ENCODE results near the gene MTFR1L.

MTFR1L gene

GRCh38 chr1:25864434-25864833 is 44.7 kb downstream of the MTFR1L start:
- H3K9me3 ChIP-seq (ENCODE audit: control insufficient read depth, insufficient read depth, low read length): no peaks in the 10 kb centered on the region
- no peaks in the 10 kb centered on the region for H3K36me3 ChIP-seq (ENCODE audit: control insufficient read depth, insufficient read depth, low read length)
- H3K4me3 ChIP-seq (ENCODE audit: low read length): no peak overlapping the region
- WGBS (ENCODE audit: insufficient coverage, insufficient read length): no CpG with 5 or more reads among the region's 3 CpGs
- peaks cover 2% of the 10 kb centered on the region; the same call in 1 of the 2 replicates for H3K4me1 ChIP-seq (ENCODE audit: control insufficient read depth, insufficient read depth, low read length)
- no peak overlapping the region for H3K27ac ChIP-seq (ENCODE audit: low read length)
- no peak for DNase-seq (ENCODE audit: low read depth, low spot score)
- H3K27me3 ChIP-seq (ENCODE audit: control insufficient read depth, insufficient read depth, low read length): no peaks in the 10 kb centered on the region

- no peaks in the 10 kb centered on the region for H3K9me3 ChIP-seq (ENCODE audit: control insufficient read depth, insufficient read depth, low read length)
- H3K4me1 ChIP-seq (ENCODE audit: control insufficient read depth, insufficient read depth, low read length): peaks cover 2% of the 10 kb centered on the region; the same call in 1 of the 2 replicates
Measured at GRCh38 chr1:25866288-25866687, 46.5 kb downstream of the MTFR1L start.

GRCh38 chr1:25867210-25867991 is 47.6 kb downstream of the MTFR1L start:
- DNase-seq (ENCODE audit: low read depth, low spot score): no peak
- Histone ChIP-seq H3K4me1 (ENCODE audit: control insufficient read depth, insufficient read depth, low read length) (peaks cover 2% of the 10 kb centered on the region; the same call in 1 of the 2 replicates), H3K4me3 (ENCODE audit: low read length) (no peak overlapping the region), H3K36me3 (ENCODE audit: control insufficient read depth, insufficient read depth, low read length) (no peaks in the 10 kb centered on the region), H3K27ac (ENCODE audit: low read length) (no peak overlapping the region), H3K27me3 (ENCODE audit: control insufficient read depth, insufficient read depth, low read length) (no peaks in the 10 kb centered on the region), H3K9me3 (ENCODE audit: control insufficient read depth, insufficient read depth, low read length) (no peaks in the 10 kb centered on the region)
- WGBS (ENCODE audit: insufficient coverage, insufficient read length): no CpG with 5 or more reads among the region's 9 CpGs

More at GRCh38 chr1:25866288-25866687, 46.5 kb downstream of the MTFR1L start:
- Histone ChIP-seq H3K36me3 (ENCODE audit: control insufficient read depth, insufficient read depth, low read length) (no peaks in the 10 kb centered on the region), H3K4me3 (ENCODE audit: low read length) (no peak overlapping the region), H3K27ac (ENCODE audit: low read length) (no peak overlapping the region), H3K27me3 (ENCODE audit: control insufficient read depth, insufficient read depth, low read length) (no peaks in the 10 kb centered on the region)
- no peak for DNase-seq (ENCODE audit: low read depth, low spot score)
- WGBS (ENCODE audit: insufficient coverage, insufficient read length): no CpG with 5 or more reads among the region's 1 CpG

DNA sequence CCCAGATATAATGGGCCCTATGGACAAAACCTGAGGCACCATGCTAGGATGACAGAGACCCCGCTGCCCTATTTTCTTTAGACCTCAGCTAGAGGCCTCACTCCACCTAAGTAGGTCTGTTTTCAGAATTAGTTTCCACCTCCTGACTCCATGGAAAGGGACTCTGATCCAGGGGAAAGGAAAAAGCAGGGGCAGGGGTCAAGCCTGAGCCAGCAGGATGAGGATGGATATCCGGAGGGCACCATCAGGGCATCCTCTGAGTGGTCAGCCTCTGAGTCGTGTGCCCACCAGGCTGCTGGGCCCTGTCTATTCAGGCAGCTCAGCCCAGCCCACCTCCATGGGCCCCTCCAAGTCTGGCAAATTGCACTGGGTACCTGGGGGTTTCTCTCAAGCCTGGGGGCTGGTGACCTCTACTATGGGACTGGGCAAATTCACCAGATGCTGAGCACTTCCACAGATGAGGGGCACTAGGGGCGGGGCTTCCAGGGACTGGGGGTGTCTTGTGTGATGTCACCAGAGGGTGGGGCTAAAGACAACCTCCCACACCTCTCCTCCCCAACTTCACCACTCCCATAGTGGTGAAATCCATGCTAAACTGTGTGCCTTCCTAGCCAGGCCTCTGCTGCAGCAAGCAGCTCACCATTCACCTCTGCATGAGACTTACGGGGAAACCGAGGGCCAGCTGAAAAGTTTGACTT is 50.3 kb downstream of the MTFR1L start:
- no CpG with 5 or more reads among the region's 6 CpGs for WGBS (ENCODE audit: insufficient coverage, insufficient read length)
- Histone ChIP-seq H3K4me1 (ENCODE audit: control insufficient read depth, insufficient read depth, low read length) (peaks cover 2% of the 10 kb centered on the region; the same call in 1 of the 2 replicates), H3K27ac (ENCODE audit: low read length) (no peak overlapping the region), H3K9me3 (ENCODE audit: control insufficient read depth, insufficient read depth, low read length) (no peaks in the 10 kb centered on the region), H3K4me3 (ENCODE audit: low read length) (no peak overlapping the region), H3K36me3 (ENCODE audit: control insufficient read depth, insufficient read depth, low read length) (no peaks in the 10 kb centered on the region), H3K27me3 (ENCODE audit: control insufficient read depth, insufficient read depth, low read length) (no peaks in the 10 kb centered on the region)
- no peak for DNase-seq (ENCODE audit: low read depth, low spot score)

GRCh38 chr1:25870614-25871013 is 50.9 kb downstream of the MTFR1L start:
- Histone ChIP-seq H3K9me3 (ENCODE audit: control insufficient read depth, insufficient read depth, low read length) (no peaks in the 10 kb centered on the region), H3K27me3 (ENCODE audit: control insufficient read depth, insufficient read depth, low read length) (no peaks in the 10 kb centered on the region), H3K4me1 (ENCODE audit: control insufficient read depth, insufficient read depth, low read length) (peaks cover 2% of the 10 kb centered on the region; the same call in 1 of the 2 replicates), H3K36me3 (ENCODE audit: control insufficient read depth, insufficient read depth, low read length) (no peaks in the 10 kb centered on the region), H3K27ac (ENCODE audit: low read length) (no peak overlapping the region), H3K4me3 (ENCODE audit: low read length) (no peak overlapping the region)
- no peak for DNase-seq (ENCODE audit: low read depth, low spot score)
- whole genome bisulfite sequencing (ENCODE audit: insufficient coverage, insufficient read length): no CpG with 5 or more reads among the region's 1 CpG

DNA sequence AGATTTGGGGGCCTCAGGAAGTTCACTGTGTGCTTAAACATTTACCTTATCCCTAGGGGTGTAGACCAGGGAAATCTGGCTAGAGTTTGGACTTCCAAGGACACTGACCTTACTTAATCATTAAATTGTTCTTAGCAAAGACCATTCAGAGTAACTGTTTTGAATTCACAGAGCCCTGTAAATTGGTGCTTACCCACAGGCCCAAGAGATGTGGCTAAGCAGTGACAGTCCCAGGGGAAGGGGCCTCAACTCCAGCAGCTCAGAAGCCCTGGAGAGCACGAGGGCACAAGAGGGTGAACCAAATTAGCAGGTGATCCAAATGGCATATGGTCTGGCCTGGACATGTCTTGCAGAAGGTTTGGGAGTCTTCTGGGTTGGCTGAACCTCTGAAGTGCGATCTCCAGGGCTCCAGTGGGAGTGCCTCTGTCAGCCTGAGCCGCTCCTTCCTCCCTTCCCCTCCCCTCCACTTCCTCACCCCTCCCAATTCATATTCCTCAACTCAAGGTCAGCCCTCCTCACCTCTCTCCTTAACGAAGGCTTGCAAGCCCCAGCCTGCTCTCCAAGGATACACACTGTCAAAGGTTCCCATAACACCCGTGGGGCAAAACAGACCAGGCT is 51.4 kb downstream of the MTFR1L start:
- Histone ChIP-seq H3K36me3 (ENCODE audit: control insufficient read depth, insufficient read depth, low read length) (no peaks in the 10 kb centered on the region), H3K27ac (ENCODE audit: low read length) (no peak overlapping the region), H3K4me1 (ENCODE audit: control insufficient read depth, insufficient read depth, low read length) (peaks cover 2% of the 10 kb centered on the region; the same call in 1 of the 2 replicates), H3K27me3 (ENCODE audit: control insufficient read depth, insufficient read depth, low read length) (no peaks in the 10 kb centered on the region), H3K4me3 (ENCODE audit: low read length) (no peak overlapping the region), H3K9me3 (ENCODE audit: control insufficient read depth, insufficient read depth, low read length) (no peaks in the 10 kb centered on the region)
- no CpG with 5 or more reads among the region's 5 CpGs for WGBS (ENCODE audit: insufficient coverage, insufficient read length)
- DNase-seq (ENCODE audit: low read depth, low spot score): no peak

- H3K4me3 ChIP-seq (ENCODE audit: low read length): no peak overlapping the region
- WGBS (ENCODE audit: insufficient coverage, insufficient read length): no CpG with 5 or more reads among the region's 9 CpGs
- H3K9me3 ChIP-seq (ENCODE audit: control insufficient read depth, insufficient read depth, low read length): no peaks in the 10 kb centered on the region
- no peak overlapping the region for H3K27ac ChIP-seq (ENCODE audit: low read length)
- H3K4me1 ChIP-seq (ENCODE audit: control insufficient read depth, insufficient read depth, low read length): peaks cover 2% of the 10 kb centered on the region; the same call in 1 of the 2 replicates
- no peaks in the 10 kb centered on the region for H3K36me3 ChIP-seq (ENCODE audit: control insufficient read depth, insufficient read depth, low read length)
- no peak for DNase-seq (ENCODE audit: low read depth, low spot score)
- no peaks in the 10 kb centered on the region for H3K27me3 ChIP-seq (ENCODE audit: control insufficient read depth, insufficient read depth, low read length)
Measured at GRCh38 chr1:25871704-25872494, 52.1 kb downstream of the MTFR1L start.

DNA sequence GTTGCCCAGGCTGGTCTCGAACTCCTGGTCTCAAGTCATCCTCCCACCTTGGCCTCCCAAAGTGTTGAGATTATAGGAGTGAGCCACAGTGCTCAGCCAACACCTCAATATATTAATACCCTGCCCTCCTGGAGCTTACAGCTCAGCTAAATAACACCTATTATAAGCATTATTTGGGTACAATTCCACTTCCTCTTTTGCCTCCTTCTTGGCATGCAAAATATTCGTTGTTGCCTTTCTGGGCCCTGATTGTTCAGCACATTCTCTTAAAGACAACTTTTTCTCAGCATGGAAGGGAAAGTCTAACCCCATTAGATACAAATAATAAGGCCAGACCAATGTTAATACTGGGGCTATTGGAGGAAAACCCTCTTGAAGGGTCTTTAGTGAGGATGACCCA is 53.0 kb downstream of the MTFR1L start:
- Histone ChIP-seq H3K9me3 (ENCODE audit: control insufficient read depth, insufficient read depth, low read length) (no peaks in the 10 kb centered on the region), H3K4me1 (ENCODE audit: control insufficient read depth, insufficient read depth, low read length) (peaks cover 2% of the 10 kb centered on the region; the same call in 1 of the 2 replicates), H3K4me3 (ENCODE audit: low read length) (no peak overlapping the region), H3K27ac (ENCODE audit: low read length) (no peak overlapping the region), H3K27me3 (ENCODE audit: control insufficient read depth, insufficient read depth, low read length) (no peaks in the 10 kb centered on the region), H3K36me3 (ENCODE audit: control insufficient read depth, insufficient read depth, low read length) (no peaks in the 10 kb centered on the region)
- DNase-seq (ENCODE audit: low read depth, low spot score): no peak
- WGBS (ENCODE audit: insufficient coverage, insufficient read length): no CpG with 5 or more reads among the region's 2 CpGs

DNA sequence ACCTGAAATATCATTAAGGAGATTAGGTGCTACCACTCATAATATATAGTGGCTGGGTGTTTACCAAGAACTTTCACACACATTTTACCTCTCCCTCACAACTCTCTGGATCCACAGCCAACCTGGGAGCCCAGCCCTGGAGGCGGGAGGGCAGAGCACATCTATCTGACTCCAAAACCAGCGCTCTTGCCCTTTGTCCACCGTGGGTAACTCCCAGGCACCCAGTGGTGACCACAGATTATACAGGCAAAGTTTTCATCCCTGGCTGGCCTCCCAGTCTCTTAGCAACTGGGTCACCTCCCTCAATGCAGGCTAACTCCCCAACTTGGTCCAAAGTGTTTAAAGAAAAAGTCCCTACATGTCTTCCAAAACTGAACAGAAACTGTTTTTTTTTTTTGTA is 53.4 kb downstream of the MTFR1L start:
- H3K4me1 ChIP-seq (ENCODE audit: control insufficient read depth, insufficient read depth, low read length): no peaks in the 10 kb centered on the region
- no CpG with 5 or more reads among the region's 3 CpGs for WGBS (ENCODE audit: insufficient coverage, insufficient read length)
- H3K27me3 ChIP-seq (ENCODE audit: control insufficient read depth, insufficient read depth, low read length): no peaks in the 10 kb centered on the region
- no peak overlapping the region for H3K27ac ChIP-seq (ENCODE audit: low read length)
- no peak for DNase-seq (ENCODE audit: low read depth, low spot score)
- H3K9me3 ChIP-seq (ENCODE audit: control insufficient read depth, insufficient read depth, low read length): no peaks in the 10 kb centered on the region
- H3K36me3 ChIP-seq (ENCODE audit: control insufficient read depth, insufficient read depth, low read length): no peaks in the 10 kb centered on the region
- no peak overlapping the region for H3K4me3 ChIP-seq (ENCODE audit: low read length)

GRCh38 chr1:25874209-25874608 is 54.5 kb downstream of the MTFR1L start:
- Histone ChIP-seq H3K9me3 (ENCODE audit: control insufficient read depth, insufficient read depth, low read length) (no peaks in the 10 kb centered on the region), H3K4me1 (ENCODE audit: control insufficient read depth, insufficient read depth, low read length) (no peaks in the 10 kb centered on the region), H3K27me3 (ENCODE audit: control insufficient read depth, insufficient read depth, low read length) (no peaks in the 10 kb centered on the region), H3K4me3 (ENCODE audit: low read length) (no peak overlapping the region), H3K27ac (ENCODE audit: low read length) (no peak overlapping the region), H3K36me3 (ENCODE audit: control insufficient read depth, insufficient read depth, low read length) (no peaks in the 10 kb centered on the region)
- DNase-seq (ENCODE audit: low read depth, low spot score): no peak
- no CpG with 5 or more reads among the region's 3 CpGs for WGBS (ENCODE audit: insufficient coverage, insufficient read length)

Measured in iPS DF 6.9 (cell line).